Ishikawa (cell line): ENCODE data around the gene PCDH19.

ENCODE experiments used
- CREB1 ChIP-seq: IDR thresholded peaks from 2 replicates; pipeline ENCODE4 v1.6.1; 2012; ENCODE audit warnings: low read depth
- EGR1 ChIP-seq: IDR thresholded peaks from 2 replicates; pipeline ENCODE4 v1.6.1; 2012
- EP300 ChIP-seq: IDR thresholded peaks from 2 replicates; pipeline ENCODE4 v1.6.1; 2012; ENCODE audit warnings: borderline replicate concordance
- FOXM1 ChIP-seq: IDR thresholded peaks from 2 replicates; pipeline ENCODE4 v1.6.1; 2012; ENCODE audit warnings: low read depth, borderline replicate concordance
- NFIC ChIP-seq: IDR thresholded peaks from 2 replicates; pipeline ENCODE4 v1.6.1; 2012
- RAD21 ChIP-seq: IDR thresholded peaks from 2 replicates; pipeline ENCODE4 v1.6.1; 2012; ENCODE audit warnings: low read depth
- REST ChIP-seq: IDR thresholded peaks from 2 replicates; pipeline ENCODE4 v1.6.1; 2012; ENCODE audit warnings: low read depth, mild to moderate bottlenecking
- TAF1 ChIP-seq: IDR thresholded peaks from 2 replicates; pipeline ENCODE4 v1.6.1; 2012; ENCODE audit warnings: low read depth, mild to moderate bottlenecking
- TEAD4 ChIP-seq: IDR thresholded peaks from 2 replicates; pipeline ENCODE4 v1.6.1; 2012
- YY1 ChIP-seq: IDR thresholded peaks from 2 replicates; pipeline ENCODE4 v1.6.1; 2012; ENCODE audit warnings: low read depth
- TF ChIP-seq, protein P1 (sequence below): IDR thresholded peaks from 2 replicates; pipeline ENCODE4 v1.6.1; 2012

DNA sequence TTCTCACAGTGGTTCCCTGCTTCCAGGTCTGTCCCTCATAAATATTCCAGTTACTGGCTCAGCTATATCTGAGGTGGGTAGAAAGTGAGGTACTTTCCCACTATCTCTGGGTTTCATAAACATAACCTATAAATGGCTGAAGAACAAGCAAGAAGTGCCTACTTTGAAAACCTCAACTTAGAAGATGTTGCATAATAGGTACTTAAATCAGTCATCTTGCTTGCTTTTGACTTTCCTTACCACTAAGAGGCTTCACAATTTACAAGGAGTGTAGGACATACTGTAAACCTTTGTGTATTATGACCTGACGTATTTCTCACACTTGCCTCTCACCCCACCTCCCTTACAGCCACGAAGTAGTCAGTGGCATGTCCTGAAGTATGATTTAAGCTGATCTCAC lies 145.9 kb downstream of the PCDH19 start:
- TF ChIP-seq CREB1 (no peak), RAD21 (no peak), REST (no peak), FOXM1 (no peak), TAF1 (no peak), YY1 (no peak), EGR1 (no peak), NFIC (no peak), EP300 (no peak), TEAD4 (no peak)
- TF ChIP-seq, protein P1, sequence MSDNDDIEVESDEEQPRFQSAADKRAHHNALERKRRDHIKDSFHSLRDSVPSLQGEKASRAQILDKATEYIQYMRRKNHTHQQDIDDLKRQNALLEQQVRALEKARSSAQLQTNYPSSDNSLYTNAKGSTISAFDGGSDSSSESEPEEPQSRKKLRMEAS, result no peak
